Measurements from ENCODE around the gene TYK2. TPM values are rescaled to one million over a fixed set of nuclear protein-coding genes. Genes with fewer than 3 reads are reported as not detected.

Gene TYK2
- total RNA-seq, 1 experiment from 2014 or later, result 66.4 TPM

- DNase-seq (ENCODE audit: low spot score) (no peak), ATAC-seq (no peak)
- H3K27me3 Mint-ChIP-seq (ENCODE audit: low read depth), result no peaks in the 10 kb centered on the region
- no peak for TF ChIP-seq RELA (CRISPR knock-in tag; IDR thresholded peaks at IDR 0.05; ENCODE audit: borderline replicate concordance)
- no peak for TF ChIP-seq ZNF396 (CRISPR knock-in tag; IDR thresholded peaks at IDR 0.05; ENCODE audit: borderline replicate concordance)
- no peak for TF ChIP-seq NR2C2 (CRISPR knock-in tag; IDR thresholded peaks at IDR 0.05)
- no peak for TF ChIP-seq NR3C1 (CRISPR knock-in tag; conservative IDR thresholded peaks at IDR 0.05; ENCODE audit: low read depth)
- TF ChIP-seq MXD4 (CRISPR knock-in tag; IDR thresholded peaks at IDR 0.05; ENCODE audit: borderline replicate concordance), result no peak
- no peak for TF ChIP-seq CDX4 (CRISPR knock-in tag; IDR thresholded peaks at IDR 0.05; ENCODE audit: borderline replicate concordance)
- TF ChIP-seq NFATC4 (CRISPR knock-in tag; IDR thresholded peaks at IDR 0.05), result no peak
- TF ChIP-seq CREM (CRISPR knock-in tag; IDR thresholded peaks at IDR 0.05), result no peak
- TF ChIP-seq E2F1 (CRISPR knock-in tag; IDR thresholded peaks at IDR 0.05), result no peak
- no peak for TF ChIP-seq SOX15 (CRISPR knock-in tag; IDR thresholded peaks at IDR 0.05)
- TF ChIP-seq HMGXB4 (CRISPR knock-in tag; IDR thresholded peaks at IDR 0.05), result no peak
- no peak for TF ChIP-seq CREB1 (CRISPR knock-in tag; IDR thresholded peaks at IDR 0.05)
- no peak for TF ChIP-seq MLX (CRISPR knock-in tag; IDR thresholded peaks at IDR 0.05)
- no peak for TF ChIP-seq NR1H2 (CRISPR knock-in tag; IDR thresholded peaks at IDR 0.05)
- no peak for TF ChIP-seq E2F5 (CRISPR knock-in tag; IDR thresholded peaks at IDR 0.05)
- no peak for TF ChIP-seq MAX (CRISPR knock-in tag; IDR thresholded peaks at IDR 0.05)
- no peak for TF ChIP-seq ATF3 (CRISPR knock-in tag; conservative IDR thresholded peaks at IDR 0.05)
- TF ChIP-seq FOXP4 (CRISPR knock-in tag; IDR thresholded peaks at IDR 0.05), result no peak
- peaks cover 37% of the 10 kb centered on the region for H3K36me3 Mint-ChIP-seq
- ChIA-PET CTCF (interaction anchor here (0.7 kb wide), 1 partner anchor 62 kb away, joined by 3 read pairs; no protein-coding TSS in a partner anchor), POLR2A (interaction anchor here (0.7 kb wide), 1 partner anchor 21 kb away, joined by 3 read pairs; no protein-coding TSS in a partner anchor)
- H3K9me3 Mint-ChIP-seq, result no peaks in the 10 kb centered on the region
- peaks cover 8% of the 10 kb centered on the region for H3K4me1 Mint-ChIP-seq
- H3K27ac Mint-ChIP-seq, result no peak overlapping the region
- H3K4me3 Mint-ChIP-seq, result no peak overlapping the region
Observed at GRCh38 chr19:10328558-10329429, 51.6 kb downstream of the TYK2 start.
